GM12864 (cell line): ENCODE results near the gene CST6.
"Not testable (repeated sequence)": the region's sequence is repeated elsewhere in the genome, so short reads cannot be mapped to it uniquely, and the experiment has no call there.

Experiments
- DNase-seq: peaks from one replicate; pipeline ENCODE4 v3.0.0-alpha.2; 2011; ENCODE audit warnings: low read depth
- H3K4me3 ChIP-seq: 2 replicates; pipeline ENCODE4 v1.5.1; 2011; ENCODE audit warnings: mild to moderate bottlenecking, low read depth, low read length, control low read depth
- TF ChIP-seq, protein P1 (sequence below): IDR thresholded peaks from 2 replicates; pipeline ENCODE4 v1.5.1; 2011; ENCODE audit warnings: low read depth, mild to moderate bottlenecking, moderate library complexity, low read length, control low read depth, inconsistent platforms; ENCODE audit errors: missing control alignments

CST6 gene

DNA sequence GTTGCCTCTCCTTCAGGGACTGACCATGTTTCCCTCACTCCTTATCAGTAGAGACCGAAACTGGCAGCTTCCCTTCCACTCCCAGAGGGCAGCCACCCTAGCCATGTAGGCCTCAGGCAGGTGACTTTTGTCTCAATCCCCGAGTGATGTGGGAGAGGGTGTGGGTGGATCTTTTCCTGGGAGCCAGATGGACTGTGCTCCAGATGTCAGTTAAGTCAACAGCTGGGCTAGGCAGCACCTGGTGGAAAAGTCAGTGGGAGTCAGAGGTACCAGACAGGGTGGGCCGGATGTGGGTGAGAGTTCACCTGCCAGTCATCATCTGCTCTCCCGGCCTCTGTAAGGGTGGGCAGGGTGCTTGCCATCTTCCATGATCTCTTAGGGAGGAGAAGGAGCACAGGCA, 7.6 kb upstream of the CST6 start:
- DNase-seq: no peak
- TF ChIP-seq, protein P1, sequence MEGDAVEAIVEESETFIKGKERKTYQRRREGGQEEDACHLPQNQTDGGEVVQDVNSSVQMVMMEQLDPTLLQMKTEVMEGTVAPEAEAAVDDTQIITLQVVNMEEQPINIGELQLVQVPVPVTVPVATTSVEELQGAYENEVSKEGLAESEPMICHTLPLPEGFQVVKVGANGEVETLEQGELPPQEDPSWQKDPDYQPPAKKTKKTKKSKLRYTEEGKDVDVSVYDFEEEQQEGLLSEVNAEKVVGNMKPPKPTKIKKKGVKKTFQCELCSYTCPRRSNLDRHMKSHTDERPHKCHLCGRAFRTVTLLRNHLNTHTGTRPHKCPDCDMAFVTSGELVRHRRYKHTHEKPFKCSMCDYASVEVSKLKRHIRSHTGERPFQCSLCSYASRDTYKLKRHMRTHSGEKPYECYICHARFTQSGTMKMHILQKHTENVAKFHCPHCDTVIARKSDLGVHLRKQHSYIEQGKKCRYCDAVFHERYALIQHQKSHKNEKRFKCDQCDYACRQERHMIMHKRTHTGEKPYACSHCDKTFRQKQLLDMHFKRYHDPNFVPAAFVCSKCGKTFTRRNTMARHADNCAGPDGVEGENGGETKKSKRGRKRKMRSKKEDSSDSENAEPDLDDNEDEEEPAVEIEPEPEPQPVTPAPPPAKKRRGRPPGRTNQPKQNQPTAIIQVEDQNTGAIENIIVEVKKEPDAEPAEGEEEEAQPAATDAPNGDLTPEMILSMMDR: no peak
- no peak overlapping the region for H3K4me3 ChIP-seq

- TF ChIP-seq, protein P1: no peak
Observed at GRCh38 chr11:66006134-66006890, 5.5 kb upstream of the CST6 start.

GRCh38 chr11:66006891-66007176, 5.0 kb upstream of the CST6 start:
- DNase-seq: no peak
- TF ChIP-seq, protein P1: no peak

More at GRCh38 chr11:66006134-66006890, 5.5 kb upstream of the CST6 start:
- DNase-seq: no peak
- H3K4me3 ChIP-seq: no peak overlapping the region

DNA sequence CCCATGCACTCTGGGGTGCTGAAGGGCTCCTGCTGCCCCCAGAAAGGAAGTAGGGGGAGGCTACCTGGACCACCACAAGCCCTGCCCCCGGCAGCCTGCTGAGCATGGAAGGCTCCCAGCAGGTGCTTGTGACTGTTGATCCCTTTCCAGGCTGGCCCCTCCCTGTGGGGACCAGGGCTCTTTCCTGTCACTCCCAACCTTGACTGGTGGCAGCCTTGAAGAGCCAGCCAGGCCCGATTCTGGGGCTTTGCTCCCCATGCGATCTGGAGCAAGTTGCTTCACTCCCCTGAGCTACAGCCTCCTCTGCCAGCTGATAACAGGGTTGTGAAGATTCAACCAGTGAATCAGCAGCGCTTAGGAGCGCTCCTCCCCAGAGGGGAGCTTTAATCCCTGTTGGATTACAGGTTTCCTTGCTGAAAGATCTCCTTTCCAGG, 4.6 kb upstream of the CST6 start:
- no peak for DNase-seq
- TF ChIP-seq, protein P1: no peak
- no peak overlapping the region for H3K4me3 ChIP-seq

More at GRCh38 chr11:66006891-66007176, 5.0 kb upstream of the CST6 start:
- no peak overlapping the region for H3K4me3 ChIP-seq

DNA sequence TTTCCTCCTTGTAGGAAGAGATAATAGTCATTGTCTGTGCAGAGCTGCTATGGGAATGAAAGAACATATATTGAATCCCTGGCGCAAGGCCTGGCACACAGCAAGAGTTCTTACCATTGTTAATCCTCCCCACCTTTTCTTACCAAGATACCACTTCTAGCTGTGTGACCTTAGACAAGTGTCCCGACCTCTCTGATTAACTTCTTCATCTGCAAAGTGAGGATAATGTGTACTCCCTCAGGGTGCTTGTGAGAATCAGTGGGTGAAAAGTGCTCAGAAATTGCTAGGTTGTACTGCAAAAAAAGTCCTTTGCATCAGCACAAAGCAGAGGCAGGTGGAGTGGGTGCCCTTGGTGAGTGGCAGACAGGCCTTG, 3.7 kb upstream of the CST6 start:
- TF ChIP-seq, protein P1: no peak
- H3K4me3 ChIP-seq: no peak overlapping the region
- DNase-seq: no peak

DNA sequence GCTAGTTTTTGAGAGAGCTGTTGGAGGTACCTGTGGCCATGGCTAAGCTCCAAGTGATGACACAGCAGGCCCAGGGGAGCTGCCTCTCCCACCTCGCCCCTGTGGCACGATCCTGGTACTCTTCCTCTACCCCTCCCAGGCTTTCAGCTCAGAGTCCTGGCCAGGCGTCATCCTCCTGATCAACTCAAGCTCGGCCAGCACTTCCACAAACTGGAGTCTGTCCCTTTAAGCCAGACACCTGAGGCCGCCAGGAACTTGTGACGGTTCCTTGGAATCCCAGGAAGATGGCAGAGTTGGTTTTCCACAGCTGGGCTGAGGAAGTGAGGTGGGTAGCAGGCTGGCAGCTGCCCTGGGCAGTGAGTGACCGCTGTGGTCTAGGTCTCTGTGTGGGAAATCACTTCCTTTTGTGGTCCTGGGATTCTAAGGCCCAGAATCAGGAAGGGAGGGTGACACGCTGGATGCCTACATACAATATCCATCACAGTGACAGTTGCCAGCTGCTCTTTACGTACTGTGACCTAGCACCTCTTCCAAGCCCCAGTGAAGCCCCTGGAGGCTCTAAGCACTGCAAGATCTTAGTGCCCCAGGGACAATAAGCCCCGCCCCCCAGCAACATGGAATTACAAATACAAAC, 3.2 kb upstream of the CST6 start:
- DNase-seq: no peak
- H3K4me3 ChIP-seq: no peak overlapping the region
- TF ChIP-seq, protein P1: no peak

GRCh38 chr11:66010036-66010435, 1.8 kb upstream of the CST6 start:
- DNase-seq, H3K4me3 ChIP-seq: not testable (repeated sequence)
